Measurements from ENCODE around the gene RFWD3. TPM values are rescaled to one million over a fixed set of nuclear protein-coding genes. Genes with fewer than 3 reads are reported as not detected.

Gene RFWD3
- total RNA-seq, 3 donors from 2014 or later (not counting 1 experiment from before 2014, with no cell fraction given): 41.1 to 53.4 (median 47.5) TPM

- TF ChIP-seq CTCF (IDR thresholded peaks at IDR 0.05): no peak
- ATAC-seq (no peak), DNase-seq (no peak)
- no peak overlapping the region for H3K4me3 ChIP-seq (ENCODE audit: low read length)
- H3K36me3 Mint-ChIP-seq: no peaks in the 10 kb centered on the region
- H3K27ac ChIP-seq (ENCODE audit: low read length): no peak overlapping the region
- H3K27me3 Mint-ChIP-seq (ENCODE audit: low read depth in 2 of 2): no peaks in the 10 kb centered on the region
- H3K36me3 ChIP-seq (ENCODE audit: control insufficient read depth, insufficient read depth, low read length): peaks cover 5% of the 10 kb centered on the region
- intact Hi-C loops (cut with micrococcal nuclease): no loop called here
- peaks cover 16% of the 10 kb centered on the region for H3K4me1 ChIP-seq (ENCODE audit: control insufficient read depth, insufficient read depth, low read length)
- peak overlapping the region; percentile 43 for H3K4me3 Mint-ChIP-seq
- H3K27ac Mint-ChIP-seq: peak overlapping the region; percentile 81 to 82
- no peaks in the 10 kb centered on the region for H3K9me3 Mint-ChIP-seq
- no peaks in the 10 kb centered on the region for H3K9me3 ChIP-seq (ENCODE audit: control insufficient read depth, insufficient read depth, low read length)
- H3K27me3 ChIP-seq (ENCODE audit: control insufficient read depth, insufficient read depth, low read length): no peaks in the 10 kb centered on the region
- WGBS (ENCODE audit: insufficient coverage): 94% methylated on average over 8 of the region's 9 CpGs
- H3K4me1 Mint-ChIP-seq: peaks cover 61 to 80% of the 10 kb centered on the region in 2 donors
Observed at GRCh38 chr16:74583926-74584666, 82.6 kb downstream of the RFWD3 start.

- H3K4me1 Mint-ChIP-seq: peaks cover 63 to 83% of the 10 kb centered on the region in 2 donors
- WGBS (ENCODE audit: insufficient coverage): 97% methylated on average over 1 of the region's 1 CpG
- Histone ChIP-seq H3K4me3 (ENCODE audit: low read length) (no peak overlapping the region), H3K27me3 (ENCODE audit: control insufficient read depth, insufficient read depth, low read length) (no peaks in the 10 kb centered on the region), H3K4me1 (ENCODE audit: control insufficient read depth, insufficient read depth, low read length) (peaks cover 8% of the 10 kb centered on the region), H3K9me3 (ENCODE audit: control insufficient read depth, insufficient read depth, low read length) (no peaks in the 10 kb centered on the region), H3K27ac (ENCODE audit: low read length) (no peak overlapping the region), H3K36me3 (ENCODE audit: control insufficient read depth, insufficient read depth, low read length) (peaks cover 5% of the 10 kb centered on the region)
- intact Hi-C loops (cut with micrococcal nuclease): no loop called here
- no peaks in the 10 kb centered on the region for H3K9me3 Mint-ChIP-seq
- no peak for ATAC-seq
- no peaks in the 10 kb centered on the region for H3K27me3 Mint-ChIP-seq (ENCODE audit: low read depth in 2 of 2)
- H3K27ac Mint-ChIP-seq: peak overlapping the region; percentile 21 to 61
- DNase-seq: no peak
- H3K36me3 Mint-ChIP-seq: no peaks in the 10 kb centered on the region
- TF ChIP-seq CTCF (IDR thresholded peaks at IDR 0.05): no peak
- peak overlapping the region; percentile 3 for H3K4me3 Mint-ChIP-seq
Observed at GRCh38 chr16:74582970-74583369, 83.7 kb downstream of the RFWD3 start.

GRCh38 chr16:74580833-74581232, 85.8 kb downstream of the RFWD3 start:
- H3K4me1 ChIP-seq (ENCODE audit: control insufficient read depth, insufficient read depth, low read length): peaks cover 8% of the 10 kb centered on the region
- no peaks in the 10 kb centered on the region for H3K36me3 Mint-ChIP-seq

More at GRCh38 chr16:74580833-74581232, 85.8 kb downstream of the RFWD3 start:
- H3K36me3 ChIP-seq (ENCODE audit: control insufficient read depth, insufficient read depth, low read length): no peaks in the 10 kb centered on the region
- no peaks in the 10 kb centered on the region for H3K9me3 Mint-ChIP-seq
- no peaks in the 10 kb centered on the region for H3K27me3 Mint-ChIP-seq (ENCODE audit: low read depth in 2 of 2)
- peak in 2 of 3 donors; percentile 61 to 62 for ATAC-seq
- H3K4me3 ChIP-seq (ENCODE audit: low read length): no peak overlapping the region
- peak overlapping the region; percentile 65 to 83 for H3K27ac Mint-ChIP-seq
- H3K4me1 Mint-ChIP-seq: peaks cover 57 to 79% of the 10 kb centered on the region in 2 donors
- TF ChIP-seq CTCF (IDR thresholded peaks at IDR 0.05): no peak
- peak overlapping the region; percentile 25 for H3K4me3 Mint-ChIP-seq
- DNase-seq: no peak
- no peak overlapping the region for H3K27ac ChIP-seq (ENCODE audit: low read length)
- H3K9me3 ChIP-seq (ENCODE audit: control insufficient read depth, insufficient read depth, low read length): no peaks in the 10 kb centered on the region
- WGBS (ENCODE audit: insufficient coverage): no CpG with 5 or more reads among the region's 3 CpGs
- intact Hi-C loops (cut with micrococcal nuclease): no loop called here
- no peaks in the 10 kb centered on the region for H3K27me3 ChIP-seq (ENCODE audit: control insufficient read depth, insufficient read depth, low read length)
